Epithelial cell of esophagus (primary cell): ENCODE measurements around the gene SGK1.
A peak's percentile ranks its signal among the peaks of the same experiment; 100 is the strongest.
"Not testable (repeated sequence)": the region's sequence is repeated elsewhere in the genome, so short reads cannot be mapped to it uniquely, and the experiment has no call there.

Experiments used
- DNase-seq: peaks from one replicate; pipeline ENCODE4 v3.0.0; 2010; ENCODE audit warnings: low read depth
- H3K4me3 ChIP-seq: 2 replicates; pipeline ENCODE4 v1.5.1; 2011; ENCODE audit warnings: mild to moderate bottlenecking, low read length, control low read depth
- CTCF ChIP-seq: IDR thresholded peaks from 2 replicates; pipeline ENCODE4 v1.5.1; 2011; ENCODE audit warnings: low read depth, mild to moderate bottlenecking, low read length, control low read depth, inconsistent platforms; ENCODE audit not compliant: insufficient read depth; ENCODE audit errors: missing control alignments

SGK1 gene

GRCh38 chr6:134307075-134307474 is 10.8 kb downstream of the SGK1 start:
- H3K4me3 ChIP-seq, result no peak overlapping the region
- TF ChIP-seq CTCF, result no peak
- no peak for DNase-seq

- DNase-seq, H3K4me3 ChIP-seq: not testable (repeated sequence)
Measured at GRCh38 chr6:134304381-134304780, 13.5 kb downstream of the SGK1 start.

- no peak for DNase-seq
- no peak for TF ChIP-seq CTCF
- no peak overlapping the region for H3K4me3 ChIP-seq
Measured at GRCh38 chr6:134303891-134304290, 14.0 kb downstream of the SGK1 start.

GRCh38 chr6:134299236-134299635 is 18.7 kb downstream of the SGK1 start:
- peak; percentile 40 for DNase-seq
- H3K4me3 ChIP-seq, result no peak overlapping the region
- TF ChIP-seq CTCF, result no peak

GRCh38 chr6:134296762-134297161 is 21.1 kb downstream of the SGK1 start:
- DNase-seq, result no peak
- no peak overlapping the region for H3K4me3 ChIP-seq
- no peak for TF ChIP-seq CTCF

- no peak overlapping the region for H3K4me3 ChIP-seq
- DNase-seq, result peak; percentile 68
- TF ChIP-seq CTCF, result no peak
Measured at GRCh38 chr6:134295953-134296553, 21.9 kb downstream of the SGK1 start.

- no peak for DNase-seq
- no peak for TF ChIP-seq CTCF
- H3K4me3 ChIP-seq, result no peak overlapping the region
Measured at GRCh38 chr6:134293659-134294161, 24.2 kb downstream of the SGK1 start.
